ENCODE results near the gene ALG12.
A peak's percentile ranks its signal among the peaks of the same experiment; 100 is the strongest.

ALG12 gene

GRCh38 chr22:49917974-49918910, at the start of gene ALG12, which contains the start of gene CRELD2:
TSS of gene ALG12 (minus strand) at chr22:49918438. CDS start at chr22:49913765, 4,673 bp downstream.
TSS of gene CRELD2 (plus strand) at chr22:49918634. CDS start at chr22:49918770, 136 bp downstream.
- peak; percentile 92 for DNase-seq (ENCODE audit: low read depth)

- DNase-seq (ENCODE audit: low read depth): no peak
Observed at GRCh38 chr22:49967706-49968208, 49.5 kb upstream of the ALG12 start.

- no peak for DNase-seq (ENCODE audit: low read depth)
Observed at GRCh38 chr22:49966774-49967705, 48.8 kb upstream of the ALG12 start.

- DNase-seq (ENCODE audit: low read depth): no peak
Observed at GRCh38 chr22:49966041-49966773, 48.0 kb upstream of the ALG12 start.

- DNase-seq (ENCODE audit: low read depth): no peak
Observed at GRCh38 chr22:49965091-49966040, 47.1 kb upstream of the ALG12 start.

- no peak for DNase-seq (ENCODE audit: low read depth)
Observed at GRCh38 chr22:49964136-49965090, 46.2 kb upstream of the ALG12 start.

- DNase-seq (ENCODE audit: low read depth): no peak
Observed at GRCh38 chr22:49963647-49964026, 45.4 kb upstream of the ALG12 start.

- no peak for DNase-seq (ENCODE audit: low read depth)
Observed at GRCh38 chr22:49962751-49963646, 44.8 kb upstream of the ALG12 start.

- DNase-seq (ENCODE audit: low read depth): peak; percentile 82
Observed at GRCh38 chr22:49962012-49962750, 43.9 kb upstream of the ALG12 start.

- DNase-seq (ENCODE audit: low read depth): no peak
Observed at GRCh38 chr22:49961601-49962011, 43.4 kb upstream of the ALG12 start.

- no peak for DNase-seq (ENCODE audit: low read depth)
Observed at GRCh38 chr22:49961005-49961600, 42.9 kb upstream of the ALG12 start.

- DNase-seq (ENCODE audit: low read depth): peak; percentile 90
Observed at GRCh38 chr22:49960159-49961004, 42.1 kb upstream of the ALG12 start, which contains the start of gene PIM3. TSS of gene PIM3 (plus strand) at chr22:49960772. CDS start at chr22:49960948, 176 bp downstream.

- no peak for DNase-seq (ENCODE audit: low read depth)
Observed at GRCh38 chr22:49959782-49960158, 41.5 kb upstream of the ALG12 start.

- DNase-seq (ENCODE audit: low read depth): no peak
Observed at GRCh38 chr22:49958931-49959781, 40.9 kb upstream of the ALG12 start.

GRCh38 chr22:49958366-49958921, 40.2 kb upstream of the ALG12 start:
- no peak for DNase-seq (ENCODE audit: low read depth)

All from GM04504 (cell line).